NOMO-1 treated with DMSO at 0.1 percent for 48 hours (cell line): Measurements from ENCODE around the gene KASH5.

Source experiments
- DNase-seq: peaks from one replicate; lab custom pipeline; 2025; ENCODE audit not compliant: unreplicated experiment; lab: John Stamatoyannopoulos, UW

The KASH5 gene

DNA sequence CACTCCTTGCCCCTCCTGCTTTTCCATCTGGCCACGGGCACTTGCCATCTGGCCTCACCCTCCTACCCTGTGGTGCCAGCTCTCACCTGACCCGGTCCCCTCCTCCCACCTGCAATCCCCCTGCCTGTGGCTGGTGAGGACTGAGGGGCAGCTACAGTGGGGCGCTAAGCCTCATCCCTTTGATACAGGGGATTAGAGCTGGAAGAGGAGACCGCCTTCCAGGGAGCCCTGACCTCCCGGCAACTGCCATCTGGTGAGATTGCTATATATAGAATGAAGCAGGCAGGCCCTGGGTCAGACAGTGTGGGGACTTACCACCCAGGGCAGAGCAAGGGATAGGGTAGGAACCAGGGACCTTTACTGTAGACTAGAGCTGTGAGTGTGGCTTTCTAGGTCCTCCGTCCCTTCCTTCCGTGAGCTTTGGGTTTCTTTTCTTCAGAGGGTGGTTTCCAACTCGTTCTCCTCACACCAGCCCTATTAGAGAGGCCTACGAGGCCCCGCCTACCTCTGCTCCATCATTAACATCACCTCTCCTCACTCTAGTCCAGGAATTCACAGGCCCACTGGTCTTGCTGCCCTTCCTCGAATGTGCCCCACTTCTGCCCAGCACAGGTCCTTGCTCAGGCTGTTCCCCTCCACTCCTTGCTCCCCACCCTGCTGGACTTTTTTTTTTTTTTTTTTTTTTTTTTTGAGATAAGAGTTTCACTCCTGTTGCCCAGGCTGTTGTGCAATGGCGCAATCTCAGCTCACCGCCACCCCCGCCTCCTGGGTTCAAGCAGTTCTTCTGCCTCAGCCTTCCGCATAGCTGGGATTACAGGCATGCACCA lies 7.7 kb downstream of the KASH5 start:
- DNase-seq: peak; percentile 20

DNA sequence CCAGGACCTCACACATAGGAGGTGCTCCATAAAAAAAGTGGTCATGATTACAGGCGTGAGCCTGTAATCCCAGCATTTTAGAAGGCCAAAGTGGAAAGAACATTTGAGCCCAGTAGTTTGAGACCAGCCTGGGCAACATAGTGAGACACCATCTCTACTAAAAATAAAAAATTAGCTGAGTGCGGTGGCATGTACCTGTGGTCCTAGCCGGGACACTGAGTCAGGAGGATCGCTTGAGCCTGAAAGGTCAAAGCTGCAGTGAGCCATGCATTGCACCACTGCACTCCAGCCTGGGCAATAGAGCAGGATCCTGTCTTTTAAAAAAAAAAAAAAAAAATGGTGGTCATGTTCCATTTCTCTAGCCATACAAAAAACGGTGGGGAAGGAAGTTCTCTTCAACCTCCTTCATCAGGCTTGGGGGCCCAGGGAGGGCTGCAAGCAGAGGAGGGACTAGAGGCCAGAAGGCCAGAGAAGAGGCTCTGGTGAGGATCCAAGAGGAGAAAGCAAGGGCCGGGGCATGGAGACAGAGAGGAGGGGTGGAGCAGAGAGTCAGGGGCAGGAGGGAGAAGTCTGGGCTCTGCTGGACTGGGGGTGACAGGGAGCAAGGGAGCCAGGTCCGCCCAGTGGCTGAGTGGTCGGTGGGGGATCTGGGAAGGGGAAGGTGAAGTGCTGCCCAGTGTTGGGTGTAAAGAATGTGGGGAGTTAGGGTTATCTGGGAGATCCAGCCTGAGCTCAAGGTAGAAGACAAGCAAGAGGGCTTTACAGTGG lies 8.9 kb downstream of the KASH5 start:
- no peak for DNase-seq

DNA sequence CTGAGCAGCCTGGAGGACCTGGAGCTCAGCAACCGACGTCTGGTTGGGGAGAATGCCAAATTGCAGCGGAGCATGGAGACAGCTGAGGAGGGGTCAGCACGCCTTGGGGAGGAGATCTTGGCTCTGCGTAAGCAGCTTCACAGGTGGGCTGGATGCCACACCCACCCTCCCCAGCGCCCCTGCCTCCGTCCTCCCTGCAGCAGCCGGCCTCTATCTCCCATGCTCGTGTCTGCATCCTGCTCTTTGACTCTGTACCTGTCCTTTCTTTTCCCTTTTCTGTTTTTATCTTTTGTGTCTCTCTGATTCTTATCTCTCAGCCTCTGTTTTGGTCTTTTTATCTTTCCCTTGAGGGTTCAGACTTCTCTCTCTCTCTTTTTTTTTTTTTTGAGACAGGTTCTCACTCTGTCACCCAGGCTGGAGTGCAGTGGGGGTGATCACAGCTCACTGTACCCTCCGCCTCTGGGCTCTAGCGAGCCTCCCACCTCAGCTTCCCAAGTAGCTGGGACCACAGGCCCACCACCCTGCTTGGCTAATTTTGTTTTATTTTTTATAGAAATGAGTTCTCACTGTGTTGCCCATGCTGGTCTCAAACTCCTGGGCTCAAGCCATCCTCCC lies 10.1 kb downstream of the KASH5 start:
- DNase-seq: no peak

DNA sequence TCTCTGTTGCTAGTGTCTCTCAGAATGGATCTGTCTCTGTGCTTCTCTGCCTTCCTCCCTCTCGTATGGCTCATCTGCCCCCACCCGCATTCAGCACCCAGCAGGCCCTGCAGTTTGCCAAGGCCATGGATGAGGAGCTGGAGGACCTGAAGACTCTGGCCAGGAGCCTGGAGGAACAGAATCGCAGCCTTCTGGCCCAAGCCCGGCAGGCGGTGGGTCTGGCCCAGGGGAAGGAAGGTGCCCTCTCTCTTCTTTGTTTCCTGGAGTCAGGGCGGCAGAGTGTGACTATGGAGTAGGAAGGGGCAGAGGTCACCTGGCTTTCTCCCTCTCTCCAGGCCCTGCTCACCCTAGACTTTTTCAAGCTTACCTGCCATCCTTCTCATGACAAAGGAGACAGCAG lies 10.9 kb downstream of the KASH5 start:
- no peak for DNase-seq

DNA sequence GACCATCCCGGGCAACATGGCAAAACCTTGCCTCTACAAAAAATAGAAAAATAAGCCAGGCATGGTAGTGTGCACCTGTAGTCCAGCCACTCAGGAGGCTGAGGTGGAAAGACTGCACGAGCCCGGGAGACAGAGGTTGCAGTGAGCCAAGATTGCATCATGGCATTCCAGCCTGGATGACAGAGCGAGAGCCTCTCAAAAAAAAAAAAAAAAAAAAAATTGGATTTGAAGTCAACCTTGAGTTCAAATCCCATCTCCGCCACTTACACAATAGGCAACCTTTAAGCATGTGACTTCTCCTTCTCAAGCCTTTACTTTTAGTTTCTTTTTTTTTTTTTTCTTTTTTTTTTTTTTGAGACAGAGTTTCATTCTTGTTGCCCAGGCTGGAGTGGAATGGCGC lies 12.0 kb downstream of the KASH5 start:
- no peak for DNase-seq

DNA sequence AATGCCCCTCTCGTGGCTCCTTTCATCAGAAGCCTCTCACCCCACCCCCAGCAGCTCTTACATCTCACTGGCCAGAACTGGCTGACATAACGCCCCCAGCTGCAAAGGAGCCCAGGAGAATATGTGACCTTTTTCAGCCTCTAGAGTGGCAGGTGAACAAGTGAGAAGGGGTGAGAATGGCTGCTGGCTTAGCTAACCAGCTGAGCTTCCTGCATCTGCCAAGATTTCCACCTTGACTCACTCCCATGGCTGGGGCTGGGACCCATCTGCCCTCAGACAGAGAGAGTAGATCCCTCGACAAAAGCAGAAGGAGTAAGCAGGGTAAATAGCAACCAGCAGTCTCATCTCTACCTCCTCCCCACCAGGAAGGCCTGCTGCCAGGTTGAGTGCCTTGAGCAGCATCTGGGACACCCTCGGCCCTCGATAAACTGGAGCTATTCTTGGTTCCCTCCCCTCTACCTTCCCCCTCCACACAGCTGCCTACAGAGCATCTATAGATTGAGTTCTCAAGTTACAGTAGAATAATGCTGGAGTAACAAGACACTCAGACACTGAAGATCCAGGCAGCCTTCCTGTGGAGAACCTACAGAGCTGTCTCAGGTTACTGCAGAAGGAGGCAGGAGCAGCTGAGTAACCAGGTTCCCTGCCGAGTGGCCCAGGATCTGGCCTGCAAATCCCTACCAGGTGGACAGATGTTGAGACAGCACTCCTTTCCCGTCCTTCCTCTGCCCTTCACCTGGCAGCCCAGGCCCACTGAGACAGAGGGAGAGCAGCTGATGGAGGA lies 15.5 kb downstream of the KASH5 start:
- no peak for DNase-seq

DNA sequence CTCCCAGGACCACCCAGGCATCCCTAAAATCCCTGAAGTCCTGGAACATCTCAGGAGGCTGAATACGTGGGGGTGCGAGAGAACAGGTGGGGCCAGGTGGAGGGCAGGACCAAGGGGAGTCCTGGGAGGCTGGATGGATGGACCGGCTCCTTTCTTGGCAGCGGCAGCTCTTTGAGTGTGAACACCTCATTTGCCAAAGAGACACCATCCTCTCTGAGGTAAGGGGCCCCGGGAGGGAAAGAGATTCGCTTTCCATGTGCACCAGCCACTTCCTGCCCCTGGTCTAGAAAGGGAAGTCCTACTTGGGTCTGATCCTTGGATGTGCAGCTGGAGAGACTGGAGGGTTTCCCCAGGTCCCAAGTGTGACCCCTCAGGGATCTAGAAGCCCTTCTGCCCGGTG lies 19.0 kb downstream of the KASH5 start:
- DNase-seq: no peak

DNA sequence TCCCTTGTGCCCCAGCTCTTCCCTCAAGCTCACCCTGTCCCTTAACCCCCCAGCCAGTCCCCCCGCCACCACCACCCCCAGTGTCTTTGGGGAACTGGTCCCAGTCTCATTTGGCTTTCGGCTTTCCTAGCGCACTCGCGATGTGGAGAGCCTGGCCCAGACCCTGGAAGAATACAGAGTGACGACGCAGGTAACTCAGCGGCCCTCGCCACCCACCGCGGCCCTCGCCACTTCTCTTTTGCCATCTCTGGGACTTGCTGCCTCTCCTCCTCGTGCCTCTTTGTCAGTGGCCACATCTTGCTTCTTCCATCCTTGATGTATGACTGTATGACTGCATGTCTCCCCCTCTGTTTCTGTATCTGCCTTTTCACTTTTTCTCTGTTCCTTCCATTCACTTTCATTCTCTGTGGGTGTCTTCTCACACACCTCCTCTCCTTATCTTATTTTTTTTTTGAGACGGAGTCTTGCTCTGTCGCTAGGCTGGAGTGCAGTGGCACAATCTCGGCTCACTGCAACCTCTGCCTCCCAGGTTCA lies 19.5 kb downstream of the KASH5 start:
- DNase-seq: no peak

DNA sequence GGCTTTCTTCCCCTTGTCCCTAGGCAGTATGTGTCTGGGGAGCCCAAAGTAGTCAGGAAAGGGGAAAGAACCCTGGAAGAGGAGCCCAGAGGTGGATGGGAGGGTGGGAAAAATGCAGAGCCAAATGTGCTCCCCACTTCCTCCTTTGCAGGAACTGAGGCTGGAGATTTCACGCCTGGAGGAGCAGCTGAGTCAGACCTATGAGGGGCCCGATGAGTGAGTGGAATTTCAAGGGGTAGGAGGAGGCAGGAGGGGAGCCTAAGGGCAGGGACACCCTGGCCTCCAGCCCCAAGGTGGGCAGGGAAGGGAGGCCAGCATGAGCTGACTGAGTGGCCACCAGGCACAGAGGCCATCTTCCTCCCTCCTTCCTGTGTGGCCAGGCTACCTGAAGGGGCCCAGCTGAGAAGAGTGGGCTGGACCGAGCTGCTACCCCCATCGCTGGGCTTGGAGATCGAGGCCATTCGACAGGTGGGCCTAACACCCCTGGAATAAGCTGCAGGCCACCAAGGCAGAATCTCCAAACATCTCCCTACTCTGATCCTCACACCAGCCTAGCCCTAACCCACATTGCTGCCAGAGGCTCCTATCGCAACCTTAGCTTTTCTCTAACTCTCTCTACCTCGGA lies 20.9 kb downstream of the KASH5 start:
- no peak for DNase-seq

DNA sequence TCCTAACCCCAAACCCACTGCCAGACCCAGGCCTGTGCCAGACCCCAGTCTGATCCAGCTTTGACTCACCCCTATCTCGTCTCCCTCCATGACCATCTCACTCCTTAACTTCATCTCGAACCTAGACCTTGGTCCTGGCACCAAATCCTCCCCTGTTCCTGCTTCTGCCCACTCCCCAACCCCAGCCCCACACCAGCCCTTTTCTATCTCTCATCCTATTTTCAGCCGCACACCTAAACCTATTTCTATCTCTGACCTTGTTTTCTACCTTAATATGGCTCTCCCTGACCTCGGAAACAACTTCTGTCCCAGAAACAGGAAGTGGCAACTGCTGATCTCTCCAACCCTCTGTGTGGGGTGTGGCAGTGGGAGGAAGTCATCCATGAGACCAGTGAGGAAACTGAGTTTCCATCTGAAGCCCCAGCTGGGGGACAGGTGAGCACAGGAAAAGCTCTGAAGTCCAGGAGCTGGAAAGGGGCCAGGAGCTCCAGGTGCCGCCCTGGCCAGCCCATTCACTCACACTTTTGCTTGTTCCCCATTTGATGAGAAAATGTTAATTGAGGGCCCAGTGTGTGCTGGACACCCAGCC lies 21.5 kb downstream of the KASH5 start:
- DNase-seq: peak; percentile 79

DNA sequence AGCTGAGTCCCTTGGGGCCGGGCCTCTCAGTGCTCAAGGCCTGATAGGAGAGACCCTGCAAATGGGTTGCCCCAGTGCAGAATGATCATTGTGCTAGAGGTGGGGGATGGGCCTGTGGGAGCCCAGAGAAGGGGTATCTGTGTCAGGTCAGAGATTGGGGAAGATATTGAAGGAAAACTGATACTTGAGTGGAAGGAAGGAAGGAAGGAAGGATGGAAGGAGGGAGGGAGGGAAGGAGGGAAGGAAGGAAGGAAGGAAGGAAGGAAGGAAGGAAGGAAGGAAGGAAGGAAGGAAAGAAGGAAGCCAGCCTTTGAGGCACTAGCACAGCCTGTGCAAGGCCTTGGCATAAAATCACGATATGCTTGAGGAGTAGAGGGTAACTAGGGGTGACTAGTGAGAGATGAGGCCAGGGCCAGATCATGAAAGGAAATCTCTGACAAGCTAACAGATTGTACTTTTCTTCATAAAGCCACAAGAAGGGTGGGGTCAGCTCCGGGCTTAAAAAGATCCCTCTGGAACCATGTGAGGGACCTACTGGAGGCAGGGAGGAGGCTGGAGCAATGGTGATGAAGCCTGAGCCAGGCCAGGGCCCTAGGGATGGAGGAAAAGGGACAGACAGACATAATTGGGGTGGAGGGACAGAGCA lies 23.8 kb downstream of the KASH5 start:
- DNase-seq: no peak

DNA sequence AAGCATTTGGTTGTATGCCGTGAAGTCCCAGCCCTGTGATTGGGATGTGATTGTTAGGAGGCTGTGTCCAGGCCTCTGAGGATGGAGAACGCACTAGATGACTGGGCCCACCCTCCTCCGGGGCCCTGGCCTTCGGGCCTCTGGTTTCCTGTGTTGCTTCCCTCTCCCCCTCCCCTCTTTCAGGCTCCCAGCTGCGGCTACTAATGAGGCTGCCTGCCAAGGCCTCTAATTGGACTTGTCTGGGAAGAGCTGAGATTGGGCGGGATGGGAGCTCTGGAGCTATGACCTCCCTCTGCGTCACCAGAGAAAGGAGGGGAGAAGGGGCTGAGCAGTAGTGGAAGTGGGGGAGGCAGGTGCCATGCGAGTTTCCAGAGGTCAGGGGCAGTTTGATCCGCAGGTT lies 25.3 kb downstream of the KASH5 start:
- no peak for DNase-seq

DNA sequence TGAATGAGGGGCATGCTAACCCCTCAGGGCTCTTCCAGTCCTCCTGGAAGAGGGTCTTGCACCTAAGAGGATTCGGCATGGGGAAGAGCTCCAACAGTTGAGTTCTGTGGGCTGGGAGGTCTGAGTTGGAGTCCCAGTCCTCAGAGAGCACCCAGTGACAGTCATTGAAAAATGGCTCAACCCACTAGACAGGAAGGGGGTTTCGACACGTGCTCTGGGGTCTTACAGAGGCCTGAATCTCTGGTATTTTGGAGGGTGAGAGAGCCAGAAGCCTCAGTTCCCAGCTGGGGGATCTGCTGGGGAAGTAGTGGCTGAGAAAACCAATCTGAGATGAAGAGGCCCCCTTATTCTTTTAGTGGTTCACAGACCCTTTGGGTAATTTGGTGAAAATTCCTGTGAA lies 26.2 kb downstream of the KASH5 start:
- no peak for DNase-seq

DNA sequence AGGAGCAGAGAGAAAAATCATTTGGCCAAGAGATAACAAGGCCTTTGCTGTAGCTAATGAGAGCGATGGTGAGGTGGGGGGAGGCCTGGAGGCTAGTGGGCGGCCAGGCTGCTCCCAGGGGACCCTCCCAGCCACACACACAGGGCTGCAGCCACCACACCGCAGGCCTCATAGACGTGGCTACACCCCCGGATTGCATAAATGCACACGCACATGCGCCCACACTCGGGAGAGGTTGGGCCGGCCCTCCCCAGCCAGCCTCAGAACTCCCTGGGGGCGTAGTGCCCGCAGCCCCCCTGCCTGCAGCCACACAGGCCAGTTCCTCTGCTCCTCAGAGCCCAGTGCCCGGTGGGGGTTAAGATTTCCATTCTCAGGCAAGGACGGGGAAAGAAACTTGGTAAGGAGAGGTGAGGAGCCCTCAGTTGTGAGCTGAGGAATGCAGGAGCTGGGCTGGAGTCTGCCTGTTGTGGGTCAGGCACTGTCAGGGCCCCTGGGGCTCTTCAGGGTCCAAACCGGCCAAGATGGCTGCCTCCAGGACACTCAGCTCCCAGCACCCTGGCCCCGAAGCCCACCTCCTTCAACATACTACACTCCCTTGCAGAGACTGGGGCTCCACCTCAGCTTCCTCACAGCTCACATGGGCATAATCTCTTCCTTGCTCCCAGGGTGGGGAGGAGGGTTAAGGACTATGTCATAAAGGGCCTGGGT lies 27.2 kb downstream of the KASH5 start:
- no peak for DNase-seq

DNA sequence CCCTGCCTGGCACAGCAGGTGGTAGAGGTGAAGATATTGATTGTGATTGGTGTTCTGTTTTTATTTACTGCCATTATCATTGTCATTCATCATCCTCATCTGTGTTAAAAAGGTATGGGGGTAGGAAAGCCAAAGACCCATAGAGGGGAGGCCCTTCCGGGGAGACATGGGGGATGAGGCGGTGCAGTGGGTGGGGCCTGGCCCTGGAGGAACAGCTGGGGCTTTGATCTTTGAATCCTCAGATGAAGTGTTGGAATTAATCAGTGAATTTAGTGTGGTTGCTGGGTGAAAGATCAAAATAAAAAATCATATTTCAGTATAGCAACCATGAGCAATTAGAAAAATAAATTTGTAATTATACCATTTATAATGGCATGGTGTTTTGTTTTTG lies 27.8 kb downstream of the KASH5 start:
- no peak for DNase-seq

DNA sequence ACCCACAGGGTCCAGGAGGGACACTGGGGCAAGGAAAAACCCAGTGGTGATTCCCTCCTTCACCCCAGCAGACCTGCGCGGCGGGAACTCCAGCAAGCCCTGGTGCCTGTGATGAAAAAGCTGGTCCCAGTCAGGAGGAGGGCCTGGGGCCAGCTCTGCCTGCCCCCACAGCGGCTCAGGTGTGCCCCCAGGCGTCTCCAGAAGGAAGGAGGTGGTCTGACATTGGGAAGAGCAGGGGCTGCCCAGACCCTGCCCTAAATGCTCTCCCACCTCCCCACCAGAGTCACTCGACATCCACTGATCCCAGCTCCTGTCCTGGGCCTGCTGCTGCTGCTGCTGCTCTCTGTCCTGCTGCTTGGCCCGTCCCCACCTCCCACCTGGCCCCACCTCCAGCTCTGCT lies 29.0 kb downstream of the KASH5 start:
- DNase-seq: no peak

DNA sequence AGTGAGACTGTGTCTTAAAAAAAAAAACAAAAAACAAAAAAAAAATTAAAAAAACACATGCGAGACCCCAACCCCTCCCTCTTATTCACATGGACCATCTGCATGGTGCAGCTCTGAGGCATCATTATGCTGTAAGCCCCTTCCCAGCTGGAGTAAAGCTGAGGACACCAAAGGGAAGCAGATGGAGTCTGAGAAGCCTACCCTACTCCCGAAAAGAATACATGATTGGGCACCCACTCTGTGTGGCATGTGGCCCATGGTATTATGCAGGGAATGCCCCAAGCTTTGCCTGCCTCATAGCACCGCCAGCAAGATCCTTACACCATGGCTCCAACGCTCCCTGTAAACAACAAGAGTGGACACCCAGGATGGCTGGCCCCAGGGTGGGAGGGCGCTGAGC lies 30.5 kb downstream of the KASH5 start:
- DNase-seq: no peak

DNA sequence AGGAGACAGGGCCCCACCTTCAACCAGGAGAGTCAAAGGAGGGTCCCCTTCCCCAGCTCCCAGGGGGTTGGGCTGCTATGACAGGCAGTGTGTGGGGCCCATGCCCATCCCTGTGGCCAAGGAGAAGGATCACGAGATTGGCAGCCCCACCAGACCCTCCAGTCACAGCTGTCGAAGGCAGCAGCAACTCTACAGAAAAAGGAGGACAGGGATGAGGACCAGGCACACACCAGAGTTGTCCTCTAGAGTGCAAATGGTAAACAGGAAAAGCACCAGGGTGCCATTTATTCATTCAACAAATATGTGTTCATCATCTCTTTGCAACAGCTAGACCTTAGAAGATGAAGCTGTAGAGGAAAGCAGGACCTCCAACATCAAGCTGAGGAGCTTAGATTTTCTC lies 31.1 kb downstream of the KASH5 start:
- DNase-seq: no peak

DNA sequence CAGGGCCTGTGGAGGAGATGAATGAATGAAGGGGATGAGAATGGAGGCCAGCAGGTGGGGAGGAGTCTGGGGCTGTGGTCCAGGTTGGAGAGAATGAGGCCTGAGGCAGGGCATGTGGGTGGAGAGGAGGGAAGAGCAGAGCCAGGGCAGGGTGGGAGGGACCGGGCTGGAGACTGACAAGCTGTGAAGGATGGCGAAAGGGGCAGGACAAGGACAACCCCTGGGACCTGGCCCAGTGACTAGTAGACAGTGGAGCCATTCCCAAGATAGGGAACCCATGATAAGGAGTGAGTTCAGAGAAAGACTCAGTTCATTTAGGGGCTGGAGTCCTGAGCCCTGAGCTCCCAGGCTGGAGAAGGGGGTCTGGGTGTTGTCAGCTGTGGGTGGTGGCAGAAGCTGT lies 32.2 kb downstream of the KASH5 start:
- DNase-seq: no peak
